IMR-90 (cell line): ENCODE data around the gene LYRM4. TPM values are rescaled to one million over a fixed set of nuclear protein-coding genes. Genes with fewer than 3 reads are reported as not detected.
A peak's percentile ranks its signal among the peaks of the same experiment; 100 is the strongest.

ENCODE experiments used
- ATAC-seq: fragments of 200-7000 bp; cut with Tn5 transposase; 2 replicates; pipeline ENCODE4 v1.9.1; 2020; ENCODE audit warnings: low read depth, mild to moderate bottlenecking, moderate library complexity
- BruUV-seq: library from RNA; stranded (reverse); fragments of 400-500 nt; replicated peaks from 2 replicates; lab custom pipeline; 2021; lab: Mats Ljungman, UMichigan
- CTCF ChIA-PET: fragments of 300-600 bp; formaldehyde crosslinking; extraction: SDS; loops from one replicate; lab custom pipeline; 2021; ENCODE audit warnings: antibody characterized with exemption; lab: Yijun Ruan, JAX
- POLR2A ChIA-PET: fragments of 300-600 bp; sonication (Branson Sonifier 250); formaldehyde crosslinking; loops from one replicate; lab custom pipeline; 2022; ENCODE audit warnings: antibody characterized with exemption; ENCODE audit not compliant: unreplicated experiment; lab: Charles Lee
- DNase-seq: peaks from one replicate; pipeline ENCODE4 v3.0.0; 2013
- H2AFZ ChIP-seq: replicated peaks from 2 replicates; pipeline ENCODE3; 2013; ENCODE audit warnings: low read length, mild to moderate bottlenecking; ENCODE audit not compliant: poor library complexity
- H2AK5ac ChIP-seq: 2 replicates; pipeline ENCODE4 v1.6.1; 2013; ENCODE audit warnings: low read depth, low read length, inconsistent platforms
- H2AK9ac ChIP-seq: replicated peaks from 2 replicates; pipeline ENCODE3; 2013; ENCODE audit warnings: mild to moderate bottlenecking, low read depth, low read length, moderate library complexity; ENCODE audit not compliant: poor library complexity
- H2BK120ac ChIP-seq: 2 replicates; pipeline ENCODE4 v1.6.1; 2013; ENCODE audit warnings: low read depth, low read length, inconsistent platforms
- H2BK15ac ChIP-seq: 3 replicates; pipeline ENCODE4 v1.6.1; 2013; ENCODE audit warnings: low read depth, low read length, inconsistent platforms
- H2BK20ac ChIP-seq: 2 replicates; pipeline ENCODE4 v1.6.1; 2013; ENCODE audit warnings: low read depth, mild to moderate bottlenecking, inconsistent platforms, low read length, moderate library complexity
- H2BK5ac ChIP-seq: 2 replicates; pipeline ENCODE4 v1.6.1; 2013; ENCODE audit warnings: mild to moderate bottlenecking, low read depth, low read length, inconsistent platforms; ENCODE audit not compliant: poor library complexity, severe bottlenecking
- H3K14ac ChIP-seq: replicated peaks from 2 replicates; pipeline ENCODE4 v1.6.1; 2013; ENCODE audit warnings: low read depth, low read length, inconsistent platforms
- H3K18ac ChIP-seq: 2 replicates; pipeline ENCODE4 v1.6.1; 2013; ENCODE audit warnings: low read depth, low read length, control low read depth
- H3K23ac ChIP-seq: 2 replicates; pipeline ENCODE4 v1.6.1; 2013; ENCODE audit warnings: low read depth, low read length, inconsistent platforms
- H3K27ac ChIP-seq: 2 replicates; pipeline ENCODE4 v1.5.1; 2013; ENCODE audit warnings: mild to moderate bottlenecking, control low read depth, low read length; ENCODE audit not compliant: insufficient read depth
- H3K27me3 ChIP-seq: 2 replicates; pipeline ENCODE4 v1.6.1; 2013; ENCODE audit warnings: low read length; ENCODE audit not compliant: control insufficient read depth, insufficient read depth
- H3K36me3 ChIP-seq: 2 replicates; pipeline ENCODE4 v1.6.1; 2013; ENCODE audit warnings: low read length, mixed read lengths; ENCODE audit not compliant: control insufficient read depth, insufficient read depth
- H3K4ac ChIP-seq: 2 replicates; pipeline ENCODE4 v1.6.1; 2013; ENCODE audit warnings: low read depth, low read length, inconsistent platforms
- H3K4me1 ChIP-seq: 2 replicates; pipeline ENCODE4 v1.6.1; 2013; ENCODE audit warnings: low read length, mixed read lengths; ENCODE audit not compliant: control insufficient read depth, insufficient read depth
- H3K4me2 ChIP-seq: 2 replicates; pipeline ENCODE4 v1.6.1; 2013; ENCODE audit warnings: low read depth, mild to moderate bottlenecking, control low read depth, low read length, moderate library complexity
- H3K4me3 ChIP-seq: 2 replicates; pipeline ENCODE4 v1.5.1; 2013; ENCODE audit warnings: low read depth, mild to moderate bottlenecking, control low read depth, low read length, moderate library complexity; ENCODE audit not compliant: insufficient read depth
- H3K56ac ChIP-seq: 2 replicates; pipeline ENCODE4 v1.6.1; 2013; ENCODE audit warnings: low read length, inconsistent platforms; ENCODE audit not compliant: insufficient read depth; ENCODE audit errors: extremely low read depth
- H3K79me1 ChIP-seq, 2 experiments: 2 replicates each; pipeline ENCODE4 v1.6.1; 2013; ENCODE audit warnings: low read length in 2 of 2, inconsistent platforms in 1 of 2, low read depth in 1 of 2
- H3K9ac ChIP-seq: 2 replicates; pipeline ENCODE4 v1.6.1; 2013; ENCODE audit warnings: low read depth, low read length, control low read depth
- H3K9me1 ChIP-seq: 2 replicates; pipeline ENCODE4 v1.6.1; 2013; ENCODE audit warnings: low read length, inconsistent platforms; ENCODE audit not compliant: insufficient read depth
- H3K9me3 ChIP-seq: 2 replicates; pipeline ENCODE4 v1.6.1; 2013; ENCODE audit warnings: low read length; ENCODE audit not compliant: control insufficient read depth, insufficient read depth
- H4K20me1 ChIP-seq: 2 replicates; pipeline ENCODE4 v1.6.1; 2013; ENCODE audit warnings: low read length, inconsistent platforms; ENCODE audit not compliant: insufficient read depth
- H4K5ac ChIP-seq: 2 replicates; pipeline ENCODE4 v1.6.1; 2013; ENCODE audit warnings: mild to moderate bottlenecking, low read depth, low read length, control low read depth
- H4K8ac ChIP-seq, 2 experiments: 2 replicates each; pipeline ENCODE4 v1.6.1; 2013; ENCODE audit warnings: low read depth in 2 of 2, low read length in 2 of 2, control low read depth in 1 of 2, inconsistent platforms in 1 of 2
- H4K91ac ChIP-seq: 2 replicates; pipeline ENCODE4 v1.6.1; 2013; ENCODE audit warnings: low read depth, low read length, inconsistent platforms; ENCODE audit not compliant: insufficient read depth
- BHLHE40 ChIP-seq: fragments of 150-350 bp; IDR thresholded peaks from 2 replicates; pipeline ENCODE4 v1.6.1; 2016; ENCODE audit warnings: mild to moderate bottlenecking, low read depth, low read length
- CEBPB ChIP-seq: IDR thresholded peaks from 2 replicates; pipeline ENCODE4 v1.6.1; 2012; ENCODE audit warnings: low read depth, low read length, improper control_type of control experiment
- CHD1 ChIP-seq: IDR thresholded peaks from 2 replicates; pipeline ENCODE4 v1.6.1; 2012; ENCODE audit warnings: low read depth, low read length, improper control_type of control experiment
- FOS ChIP-seq: fragments of 150-350 bp; IDR thresholded peaks from 2 replicates; pipeline ENCODE4 v1.6.1; 2016; ENCODE audit warnings: low read depth, low read length
- MAFK ChIP-seq: IDR thresholded peaks from 2 replicates; pipeline ENCODE4 v1.6.1; 2012; ENCODE audit warnings: low read depth, low read length, improper control_type of control experiment
- MAZ ChIP-seq: IDR thresholded peaks from 2 replicates; pipeline ENCODE4 v1.6.1; 2012; ENCODE audit warnings: low read depth, mild to moderate bottlenecking, low read length, improper control_type of control experiment, moderate library complexity, borderline replicate concordance
- MXI1 ChIP-seq: IDR thresholded peaks from 2 replicates; pipeline ENCODE4 v1.6.1; 2012; ENCODE audit warnings: low read depth, mild to moderate bottlenecking, low read length, moderate library complexity, borderline replicate concordance
- NFE2L2 ChIP-seq: fragments of 150-350 bp; IDR thresholded peaks from 2 replicates; pipeline ENCODE4 v1.6.1; 2016; ENCODE audit warnings: low read depth, mild to moderate bottlenecking, low read length
- POLR2A ChIP-seq: IDR thresholded peaks from 2 replicates; pipeline ENCODE4 v1.6.1; 2012; ENCODE audit warnings: mild to moderate bottlenecking, low read depth, low read length
- RAD21 ChIP-seq: IDR thresholded peaks from 2 replicates; pipeline ENCODE4 v1.6.1; 2012; ENCODE audit warnings: low read length, improper control_type of control experiment
- RCOR1 ChIP-seq: IDR thresholded peaks from 2 replicates; pipeline ENCODE4 v1.6.1; 2012; ENCODE audit warnings: mild to moderate bottlenecking, low read length, improper control_type of control experiment; ENCODE audit not compliant: insufficient replicate concordance
- RFX5 ChIP-seq: IDR thresholded peaks from 2 replicates; pipeline ENCODE4 v1.8.0; 2012; ENCODE audit warnings: low read depth, mild to moderate bottlenecking, low read length, moderate library complexity
- SMC3 ChIP-seq: fragments of 150-350 bp; IDR thresholded peaks from 2 replicates; pipeline ENCODE4 v1.6.1; 2016; ENCODE audit warnings: low read depth, mild to moderate bottlenecking, antibody characterized with exemption, low read length, moderate library complexity
- USF2 ChIP-seq: fragments of 150-350 bp; IDR thresholded peaks from 2 replicates; pipeline ENCODE4 v1.6.1; 2017; ENCODE audit warnings: mild to moderate bottlenecking, antibody characterized with exemption, low read length, low read depth
- WGBS, 2 experiments: methylation state at CpG; one replicate each; pipeline versions ENCODE4 v1.1.5 to v1.1.7; 2013; ENCODE audit warnings: missing lambda C conversion rate in 2 of 2; ENCODE audit not compliant: insufficient read length in 1 of 2; ENCODE audit errors: extremely low coverage in 2 of 2; 5-methylcytosine and 5-hydroxymethylcytosine counted together
- dilution Hi-C: fragments of 300-500 bp; cut with HindIII; formaldehyde crosslinking; loops from one replicate; pipeline ENCODE4 v1.14.3; 2018; ENCODE audit warnings: low sequenced_read_pairs; ENCODE audit not compliant: unreplicated experiment
- in situ Hi-C: fragments of 300-500 bp; cut with MboI; formaldehyde crosslinking; loops from 3 replicates; pipeline ENCODE4 v1.14.3; 2019; ENCODE audit warnings: low sequenced_read_pairs, inconsistent platforms, mixed read lengths
- intact Hi-C: fragments of 100-400 bp; cut with micrococcal nuclease; formaldehyde crosslinking; loops from 2 replicates; pipeline ENCODE4 v1.10.0; 2022
- polyA plus RNA-seq, 3 experiments: library from polyadenylated mRNA; depleted of rRNA; stranded (reverse); fragments of >200 nt; gene quantifications; 2 replicates each; pipeline ENCODE4 v1.2.3, GENCODE V29; 2012; ENCODE audit warnings: low replicate concordance in 1 of 3
- total RNA-seq: library from RNA; depleted of rRNA; stranded (reverse); fragments of >200 nt; gene quantifications from 2 replicates; pipeline ENCODE4 v1.2.3, GENCODE V29; 2012
- TF ChIP-seq, protein P1 (sequence below): fragments of 150-350 bp; IDR thresholded peaks from 2 replicates; pipeline ENCODE4 v1.6.1; 2016; ENCODE audit warnings: low read depth, mild to moderate bottlenecking, low read length, moderate library complexity, borderline replicate concordance

The LYRM4 gene
- total and polyA plus RNA-seq, 2 of the 4 experiments (the other 2 are of a cell fraction) = 11.5 to 26.6 TPM

- Histone ChIP-seq H4K20me1 (peaks cover 22% of the 10 kb centered on the region), H4K91ac (0 out of 2 replicates have a peak overlapping the region, but pooled peaks have one; percentile 28), H4K5ac (no peak overlapping the region), H3K23ac (peak overlapping the region; percentile 45; the same call in 1 of the 2 replicates), H3K4me2 (peak overlapping the region; percentile 34), H3K56ac (no peak overlapping the region), H3K14ac (peak overlapping the region; percentile 28; the same call in 1 of the 2 replicates), H3K27me3 (no peaks in the 10 kb centered on the region), H2AK9ac (peak overlapping the region; percentile 23), H2BK5ac (no peak overlapping the region), H2BK120ac (0 out of 2 replicates have a peak overlapping the region, but pooled peaks have one; percentile 29), H2AFZ (peak overlapping the region; percentile 18), H3K27ac (no peak overlapping the region), H3K79me1 (peaks cover 18 to 34% of the 10 kb centered on the region in 2 experiments; a peak in 3 of 4 replicates), H2BK15ac (no peak overlapping the region), H4K8ac (0 out of 4 replicates have a peak overlapping the region, but pooled peaks of 1 of the 2 experiments have one; percentile 2), H3K4me1 (peaks cover 8% of the 10 kb centered on the region), H3K9me1 (peaks cover 13% of the 10 kb centered on the region), H3K18ac (no peak overlapping the region), H3K4me3 (no peak overlapping the region), H2AK5ac (peak overlapping the region; percentile 78), H2BK20ac (peak overlapping the region; percentile 78), H3K9ac (no peak overlapping the region), H3K4ac (peak overlapping the region; percentile 26), H3K36me3 (no peaks in the 10 kb centered on the region), H3K9me3 (no peaks in the 10 kb centered on the region)
- in situ Hi-C loops (no loop called here), dilution Hi-C loops (no loop called here), intact Hi-C loops (no loop called here)
- no TSS peak for BruUV-seq
- CTCF ChIA-PET = interaction anchor here (0.7 kb wide), 1 partner anchor 60 kb away, joined by 4 read pairs; no protein-coding TSS in a partner anchor
- POLR2A ChIA-PET = no interaction called here
- 90% methylated on average over 4 of the region's 12 CpGs; no CpG with 5 or more reads in 1 of the 2 experiments for WGBS, 2 experiments
- DNase-seq (peak; percentile 88), ATAC-seq (peak; percentile 98)
- TF ChIP-seq FOS = peak; percentile 92
- TF ChIP-seq RCOR1 = no peak
- TF ChIP-seq BHLHE40 = no peak
- no peak for TF ChIP-seq RAD21
- no peak for TF ChIP-seq MAFK
- TF ChIP-seq, protein P1, sequence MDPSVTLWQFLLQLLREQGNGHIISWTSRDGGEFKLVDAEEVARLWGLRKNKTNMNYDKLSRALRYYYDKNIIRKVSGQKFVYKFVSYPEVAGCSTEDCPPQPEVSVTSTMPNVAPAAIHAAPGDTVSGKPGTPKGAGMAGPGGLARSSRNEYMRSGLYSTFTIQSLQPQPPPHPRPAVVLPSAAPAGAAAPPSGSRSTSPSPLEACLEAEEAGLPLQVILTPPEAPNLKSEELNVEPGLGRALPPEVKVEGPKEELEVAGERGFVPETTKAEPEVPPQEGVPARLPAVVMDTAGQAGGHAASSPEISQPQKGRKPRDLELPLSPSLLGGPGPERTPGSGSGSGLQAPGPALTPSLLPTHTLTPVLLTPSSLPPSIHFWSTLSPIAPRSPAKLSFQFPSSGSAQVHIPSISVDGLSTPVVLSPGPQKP = no peak
- TF ChIP-seq MAZ = no peak
- TF ChIP-seq CEBPB = peak; percentile 44; the same call in 1 of the 2 replicates
- TF ChIP-seq CHD1 = no peak
- no peak for TF ChIP-seq SMC3
- TF ChIP-seq USF2 = peak; percentile 59; the same call in 1 of the 2 replicates
- TF ChIP-seq POLR2A = no peak
- no peak for TF ChIP-seq RFX5
- no peak for TF ChIP-seq MXI1
- no peak for TF ChIP-seq NFE2L2
Measured at GRCh38 chr6:5287205-5287965, 26.6 kb upstream of the LYRM4 start.
